ENCODE data around the gene PHLPP1. TPM values are rescaled to one million over a fixed set of nuclear protein-coding genes. Genes with fewer than 3 reads are reported as not detected.
"Not testable (repeated sequence)": the region's sequence is repeated elsewhere in the genome, so short reads cannot be mapped to it uniquely, and the experiment has no call there.

Gene PHLPP1
- total RNA-seq, 1 donor from 2014 or later: 4.6 TPM

DNA sequence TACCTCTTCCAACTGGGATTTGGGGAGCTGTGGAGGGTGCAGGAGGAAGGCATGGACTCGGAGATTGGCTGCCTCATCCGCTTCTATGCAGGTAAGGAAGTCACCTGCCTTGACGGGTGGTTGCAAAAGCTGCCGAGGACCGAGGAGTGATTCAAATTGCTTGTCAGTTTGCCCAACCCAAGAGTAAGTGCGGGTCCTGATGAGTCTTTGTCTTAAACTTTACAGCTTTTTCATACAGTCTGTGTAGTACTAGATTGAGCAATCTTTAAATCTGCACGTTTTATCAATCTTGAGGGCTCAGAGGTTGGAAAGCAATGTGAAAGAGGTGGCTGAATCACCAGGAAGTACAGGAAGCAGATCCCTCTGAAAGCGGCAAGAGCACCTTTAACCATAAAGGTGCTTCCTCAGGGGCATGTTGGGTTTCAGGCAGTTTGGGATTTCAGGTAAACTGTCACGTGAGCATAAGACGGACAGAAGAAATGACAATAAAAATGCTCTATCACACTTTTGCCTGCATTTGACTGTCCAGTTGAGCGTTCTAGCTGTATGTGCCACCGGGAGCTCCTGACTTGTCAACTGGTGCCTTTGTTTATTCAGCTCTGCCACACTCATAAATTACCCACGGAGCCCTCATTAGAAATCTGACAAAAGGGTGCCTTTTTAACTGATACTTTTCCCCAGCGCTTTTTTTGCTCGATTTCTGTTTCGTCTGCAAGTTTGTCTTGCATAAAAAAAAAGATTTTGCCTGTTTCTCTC, 2.0 kb downstream of the PHLPP1 start:
- DNase-seq (ENCODE audit: low read depth, low spot score): no peak

DNA sequence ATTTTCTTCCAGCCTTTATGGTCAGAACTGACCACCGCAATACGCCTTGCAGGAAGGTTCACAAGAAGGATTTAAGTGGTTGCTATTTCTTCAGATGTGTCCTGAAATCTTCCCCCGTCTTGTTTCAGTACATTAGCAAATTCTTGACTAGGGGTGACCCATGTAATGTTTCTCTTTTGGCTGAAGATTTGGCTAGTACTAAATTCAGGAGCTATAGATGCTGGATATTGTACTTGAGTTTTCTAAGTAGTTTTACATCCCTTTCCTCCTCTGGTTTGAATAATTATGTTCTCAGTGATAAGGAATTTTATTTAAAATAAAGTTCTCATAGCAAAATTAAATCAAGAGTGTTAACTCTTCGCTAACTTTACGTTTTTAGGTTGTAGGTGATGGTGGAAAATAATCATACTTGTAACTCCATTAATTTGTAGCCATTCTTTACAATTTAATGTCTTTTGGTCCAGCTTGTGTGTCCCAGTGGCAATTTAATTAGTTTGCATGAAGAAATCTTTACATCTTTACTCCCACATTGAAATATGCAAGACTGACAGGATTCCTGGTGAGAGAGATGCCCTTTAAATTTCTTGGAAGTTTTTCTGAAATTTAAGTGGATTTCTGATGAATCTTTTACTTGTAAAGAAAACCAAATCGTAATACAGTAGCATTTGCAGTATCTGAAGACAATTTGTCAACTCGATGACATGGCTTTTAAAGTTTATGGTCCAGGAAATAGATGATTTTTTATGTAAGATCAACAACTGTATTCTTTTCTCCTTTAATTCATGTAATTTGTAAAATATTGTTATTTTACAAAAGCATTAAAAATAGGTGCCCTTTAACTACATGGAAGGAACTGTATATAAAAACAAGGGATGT, 2.8 kb downstream of the PHLPP1 start:
- DNase-seq (ENCODE audit: low read depth, low spot score): no peak

DNA sequence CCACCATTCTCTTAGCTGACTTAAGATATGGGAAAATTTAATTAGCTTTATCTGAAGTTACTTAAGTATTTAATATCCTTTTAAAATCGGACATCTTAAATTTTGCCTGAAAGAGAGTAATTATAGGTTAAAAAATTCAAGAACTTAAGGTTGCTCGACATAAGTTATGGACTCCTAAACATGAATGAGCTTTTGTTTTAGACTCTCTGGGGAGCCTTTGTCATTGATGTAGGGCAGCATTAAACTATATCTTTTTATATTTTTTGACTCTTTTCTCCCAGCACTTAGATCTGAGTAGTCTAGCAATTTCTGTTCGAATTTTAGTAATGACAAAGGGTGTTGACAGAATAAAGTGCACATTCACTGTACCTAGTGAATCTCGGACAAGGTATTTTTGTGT, 4.7 kb downstream of the PHLPP1 start:
- no peak for DNase-seq (ENCODE audit: low read depth, low spot score)

- DNase-seq (ENCODE audit: low read depth, low spot score): no peak
Measured at GRCh38 chr18:62720766-62721613, 5.6 kb downstream of the PHLPP1 start.

DNA sequence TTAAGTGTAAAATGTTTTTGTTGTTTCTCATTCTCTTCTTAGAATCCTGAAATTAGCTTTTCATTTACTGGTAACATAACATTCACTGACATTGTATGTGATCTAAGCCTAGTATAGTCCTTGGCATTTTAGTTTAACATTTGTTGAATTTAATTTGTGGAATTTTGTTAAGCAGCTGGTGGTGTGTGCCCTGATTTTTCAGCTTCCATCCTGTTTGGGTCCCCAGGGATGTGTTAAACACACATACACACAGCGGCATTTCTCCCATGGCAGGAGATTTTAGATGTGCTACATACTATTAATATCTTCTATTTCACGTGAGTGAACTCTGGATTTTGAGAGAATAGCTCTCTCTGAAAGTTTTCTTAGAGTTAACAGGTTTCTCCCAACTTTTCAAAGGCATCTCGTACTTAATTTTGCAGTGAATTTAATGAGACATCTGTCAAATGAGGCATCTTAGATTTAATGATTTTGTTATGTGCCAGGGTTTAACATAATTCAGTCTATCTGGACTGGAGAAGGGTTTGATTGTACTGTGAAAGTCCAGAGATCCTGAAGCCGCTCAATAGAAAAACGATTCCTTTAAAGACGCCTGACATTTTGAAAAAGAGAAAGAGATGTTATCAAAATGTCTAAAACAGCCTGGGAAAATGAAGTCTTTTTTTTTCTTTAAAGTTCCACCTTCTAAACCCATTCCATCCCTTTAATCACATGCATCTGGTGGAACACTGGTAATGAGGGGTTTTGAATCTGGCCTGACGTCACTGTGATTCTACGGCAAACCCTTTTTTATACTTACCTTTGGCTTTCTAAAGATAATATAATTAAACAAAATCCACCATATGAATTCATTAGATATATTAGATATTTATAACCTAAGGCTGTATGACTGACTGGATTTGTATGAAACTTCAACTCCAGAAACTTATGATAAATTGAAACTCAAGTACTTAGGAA, 6.8 kb downstream of the PHLPP1 start:
- DNase-seq (ENCODE audit: low read depth, low spot score): no peak

GRCh38 chr18:62723666-62724281, 8.4 kb downstream of the PHLPP1 start:
- DNase-seq (ENCODE audit: low read depth, low spot score): no peak

GRCh38 chr18:62725896-62726295, 10.6 kb downstream of the PHLPP1 start:
- no peak for DNase-seq (ENCODE audit: low read depth, low spot score)

GRCh38 chr18:62728254-62728653, 12.9 kb downstream of the PHLPP1 start:
- DNase-seq (ENCODE audit: low read depth, low spot score): no peak

GRCh38 chr18:62729487-62730386, 14.4 kb downstream of the PHLPP1 start:
- no peak for DNase-seq (ENCODE audit: low read depth, low spot score)

DNA sequence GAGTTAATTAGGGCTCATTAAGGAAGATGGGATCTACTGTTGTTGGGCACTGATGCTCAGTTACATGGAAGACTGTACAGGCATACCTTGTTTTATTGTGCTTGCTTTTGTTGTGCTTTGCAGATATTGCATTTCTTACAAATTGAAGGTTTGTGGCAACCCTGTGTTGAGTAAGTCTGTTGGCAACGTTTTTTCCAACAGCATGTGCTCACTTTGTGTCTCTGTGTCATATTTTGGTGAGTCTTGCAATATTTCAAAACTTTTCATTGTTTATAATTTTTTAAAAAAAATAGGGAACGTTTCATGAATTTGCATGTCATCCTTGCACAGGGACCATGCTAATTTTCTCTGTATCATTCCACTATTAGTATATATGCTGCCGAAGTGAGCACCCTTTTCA, 15.6 kb downstream of the PHLPP1 start:
- DNase-seq (ENCODE audit: low read depth, low spot score): no peak

- DNase-seq (ENCODE audit: low read depth, low spot score): no peak
Measured at GRCh38 chr18:62732617-62733016, 17.3 kb downstream of the PHLPP1 start.

- no peak for DNase-seq (ENCODE audit: low read depth, low spot score)
Measured at GRCh38 chr18:62734290-62734689, 18.9 kb downstream of the PHLPP1 start.

GRCh38 chr18:62735387-62735786, 20.0 kb downstream of the PHLPP1 start:
- no peak for DNase-seq (ENCODE audit: low read depth, low spot score)

DNA sequence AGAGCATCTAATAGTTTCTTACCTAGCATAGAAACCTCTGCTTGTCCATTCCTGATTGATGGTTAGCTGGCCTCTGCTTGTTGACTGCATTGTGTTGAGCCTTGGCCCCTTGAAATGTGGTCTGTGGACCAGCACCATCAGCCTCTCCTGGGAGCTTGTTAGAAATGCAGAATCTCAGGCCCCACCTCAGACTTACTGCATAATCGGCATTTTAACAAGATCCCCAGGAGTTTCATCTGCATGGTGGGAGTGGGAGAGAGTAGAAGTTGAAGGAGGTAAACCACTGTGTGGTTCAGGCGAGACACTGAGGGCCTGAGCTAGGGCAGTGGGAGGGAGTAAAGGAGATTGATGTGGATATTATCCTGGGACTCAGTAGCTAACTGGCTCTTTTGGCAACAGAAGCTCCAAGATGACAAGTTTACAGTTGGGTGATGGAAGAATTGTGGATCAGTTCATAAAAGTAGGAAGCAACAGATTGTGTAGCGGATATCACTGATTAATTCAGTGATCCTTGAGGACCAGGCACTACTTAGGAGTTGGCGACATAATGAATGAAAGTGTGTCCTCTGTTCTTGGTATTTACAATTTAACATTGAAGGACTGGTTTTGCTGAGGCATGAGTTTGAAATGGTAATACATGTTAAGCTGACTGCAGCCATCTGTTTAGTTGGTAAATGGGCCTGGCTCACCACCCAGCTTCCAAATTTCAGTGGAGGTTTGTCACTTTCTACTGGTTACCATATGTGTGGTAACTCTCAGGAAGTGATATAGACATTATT, 20.9 kb downstream of the PHLPP1 start:
- DNase-seq (ENCODE audit: low read depth, low spot score): no peak

DNA sequence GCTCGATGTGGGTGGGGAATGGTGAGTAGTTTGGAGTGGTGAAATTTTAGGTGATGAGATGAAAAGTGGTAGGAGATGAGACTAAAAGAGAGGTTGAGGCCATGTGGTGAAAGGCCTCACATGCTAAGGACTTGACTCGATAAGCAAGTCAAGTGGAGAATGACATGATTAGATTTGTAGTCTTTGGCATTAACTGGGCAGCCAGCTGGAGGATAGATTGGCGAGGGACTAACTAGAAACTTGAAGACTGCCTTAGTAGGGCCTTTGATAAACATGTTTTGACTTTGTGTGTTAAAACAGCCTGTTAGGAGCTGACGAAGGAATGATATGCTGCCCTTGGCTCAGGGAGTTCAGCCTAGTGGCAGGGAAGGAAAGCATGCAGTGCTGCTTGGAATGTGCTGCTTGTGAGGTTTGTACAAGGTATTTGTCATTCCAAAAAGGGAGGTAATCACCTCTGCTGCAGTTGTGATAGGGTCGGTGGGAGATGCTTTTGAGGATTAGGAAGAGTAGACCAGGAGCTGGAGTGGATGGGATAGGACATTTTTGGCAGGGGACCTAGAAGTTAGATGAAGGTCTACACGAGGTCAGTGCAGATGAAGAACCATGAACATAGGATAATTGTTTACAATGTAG, 22.0 kb downstream of the PHLPP1 start:
- no peak for DNase-seq (ENCODE audit: low read depth, low spot score)

DNA sequence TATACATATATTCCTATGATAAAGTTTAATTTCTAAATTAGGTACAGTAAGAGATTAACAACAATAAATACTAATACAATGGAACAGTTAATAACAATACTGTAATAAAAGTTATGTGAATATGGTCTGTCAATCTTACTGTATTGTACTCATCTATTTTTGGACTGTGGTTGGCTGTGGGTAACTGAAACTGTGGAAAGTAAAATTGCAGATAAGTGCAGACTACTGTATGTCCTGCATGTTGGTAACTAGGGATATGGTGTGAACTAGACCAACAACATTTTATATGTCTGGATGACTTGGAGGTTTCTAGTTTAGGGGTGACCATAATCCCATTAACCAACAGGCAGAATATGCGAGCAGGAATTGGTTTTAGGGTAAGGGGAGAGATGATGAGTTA, 23.3 kb downstream of the PHLPP1 start:
- no peak for DNase-seq (ENCODE audit: low read depth, low spot score)

- no peak for DNase-seq (ENCODE audit: low read depth, low spot score)
Measured at GRCh38 chr18:62739911-62740310, 24.6 kb downstream of the PHLPP1 start.

DNA sequence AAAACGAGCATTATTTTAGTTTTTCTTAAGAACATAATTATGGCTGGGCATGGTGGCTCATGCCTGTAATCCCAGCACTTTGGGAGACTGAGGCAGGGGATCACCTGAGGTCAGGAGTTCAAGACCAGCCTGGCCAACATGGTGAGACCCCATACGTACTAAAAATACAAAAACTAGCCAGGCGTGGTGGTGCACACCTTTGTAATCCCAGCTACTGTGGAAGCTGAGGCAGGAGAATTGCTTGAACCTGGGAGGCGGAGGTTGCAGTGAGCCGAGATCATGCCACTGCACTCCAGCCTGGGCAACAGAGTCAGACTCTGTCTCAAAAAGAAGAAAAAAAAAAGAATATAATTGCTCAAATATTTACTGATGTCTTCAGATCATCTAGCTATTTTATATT, 25.3 kb downstream of the PHLPP1 start:
- not testable (repeated sequence) for DNase-seq (ENCODE audit: low read depth, low spot score)
